Astrocyte of the spinal cord (primary cell): ENCODE data around the gene PROC.

Experiments used
- DNase-seq: peaks from one replicate; pipeline ENCODE4 v3.0.0; 2011; ENCODE audit warnings: low read depth, low spot score
- H3K4me3 ChIP-seq: 2 replicates; pipeline ENCODE4 v1.5.1; 2011; ENCODE audit warnings: low read depth, mild to moderate bottlenecking, low read length, moderate library complexity
- in situ Hi-C: cut with HindIII; loops from 2 replicates; pipeline ENCODE4 v1.10.0; 2017; ENCODE audit warnings: low sequenced_read_pairs
- TF ChIP-seq, protein P1 (sequence below): IDR thresholded peaks from 2 replicates; pipeline ENCODE4 v1.5.1; 2012; ENCODE audit warnings: low read depth, mild to moderate bottlenecking, low read length, inconsistent platforms

Gene PROC

DNA sequence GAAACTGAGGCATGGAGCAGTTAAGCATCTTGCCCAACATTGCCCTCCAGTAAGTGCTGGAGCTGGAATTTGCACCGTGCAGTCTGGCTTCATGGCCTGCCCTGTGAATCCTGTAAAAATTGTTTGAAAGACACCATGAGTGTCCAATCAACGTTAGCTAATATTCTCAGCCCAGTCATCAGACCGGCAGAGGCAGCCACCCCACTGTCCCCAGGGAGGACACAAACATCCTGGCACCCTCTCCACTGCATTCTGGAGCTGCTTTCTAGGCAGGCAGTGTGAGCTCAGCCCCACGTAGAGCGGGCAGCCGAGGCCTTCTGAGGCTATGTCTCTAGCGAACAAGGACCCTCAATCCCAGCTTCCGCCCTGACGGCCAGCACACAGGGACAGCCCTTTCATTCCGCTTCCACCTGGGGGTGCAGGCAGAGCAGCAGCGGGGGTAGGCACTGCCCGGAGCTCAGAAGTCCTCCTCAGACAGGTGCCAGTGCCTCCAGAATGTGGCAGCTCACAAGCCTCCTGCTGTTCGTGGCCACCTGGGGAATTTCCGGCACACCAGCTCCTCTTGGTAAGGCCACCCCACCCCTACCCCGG lies 1.3 kb downstream of the PROC start:
- no peak overlapping the region for H3K4me3 ChIP-seq
- in situ Hi-C loops, result no loop called here
- TF ChIP-seq, protein P1, sequence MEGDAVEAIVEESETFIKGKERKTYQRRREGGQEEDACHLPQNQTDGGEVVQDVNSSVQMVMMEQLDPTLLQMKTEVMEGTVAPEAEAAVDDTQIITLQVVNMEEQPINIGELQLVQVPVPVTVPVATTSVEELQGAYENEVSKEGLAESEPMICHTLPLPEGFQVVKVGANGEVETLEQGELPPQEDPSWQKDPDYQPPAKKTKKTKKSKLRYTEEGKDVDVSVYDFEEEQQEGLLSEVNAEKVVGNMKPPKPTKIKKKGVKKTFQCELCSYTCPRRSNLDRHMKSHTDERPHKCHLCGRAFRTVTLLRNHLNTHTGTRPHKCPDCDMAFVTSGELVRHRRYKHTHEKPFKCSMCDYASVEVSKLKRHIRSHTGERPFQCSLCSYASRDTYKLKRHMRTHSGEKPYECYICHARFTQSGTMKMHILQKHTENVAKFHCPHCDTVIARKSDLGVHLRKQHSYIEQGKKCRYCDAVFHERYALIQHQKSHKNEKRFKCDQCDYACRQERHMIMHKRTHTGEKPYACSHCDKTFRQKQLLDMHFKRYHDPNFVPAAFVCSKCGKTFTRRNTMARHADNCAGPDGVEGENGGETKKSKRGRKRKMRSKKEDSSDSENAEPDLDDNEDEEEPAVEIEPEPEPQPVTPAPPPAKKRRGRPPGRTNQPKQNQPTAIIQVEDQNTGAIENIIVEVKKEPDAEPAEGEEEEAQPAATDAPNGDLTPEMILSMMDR, result no peak
- DNase-seq, result no peak

DNA sequence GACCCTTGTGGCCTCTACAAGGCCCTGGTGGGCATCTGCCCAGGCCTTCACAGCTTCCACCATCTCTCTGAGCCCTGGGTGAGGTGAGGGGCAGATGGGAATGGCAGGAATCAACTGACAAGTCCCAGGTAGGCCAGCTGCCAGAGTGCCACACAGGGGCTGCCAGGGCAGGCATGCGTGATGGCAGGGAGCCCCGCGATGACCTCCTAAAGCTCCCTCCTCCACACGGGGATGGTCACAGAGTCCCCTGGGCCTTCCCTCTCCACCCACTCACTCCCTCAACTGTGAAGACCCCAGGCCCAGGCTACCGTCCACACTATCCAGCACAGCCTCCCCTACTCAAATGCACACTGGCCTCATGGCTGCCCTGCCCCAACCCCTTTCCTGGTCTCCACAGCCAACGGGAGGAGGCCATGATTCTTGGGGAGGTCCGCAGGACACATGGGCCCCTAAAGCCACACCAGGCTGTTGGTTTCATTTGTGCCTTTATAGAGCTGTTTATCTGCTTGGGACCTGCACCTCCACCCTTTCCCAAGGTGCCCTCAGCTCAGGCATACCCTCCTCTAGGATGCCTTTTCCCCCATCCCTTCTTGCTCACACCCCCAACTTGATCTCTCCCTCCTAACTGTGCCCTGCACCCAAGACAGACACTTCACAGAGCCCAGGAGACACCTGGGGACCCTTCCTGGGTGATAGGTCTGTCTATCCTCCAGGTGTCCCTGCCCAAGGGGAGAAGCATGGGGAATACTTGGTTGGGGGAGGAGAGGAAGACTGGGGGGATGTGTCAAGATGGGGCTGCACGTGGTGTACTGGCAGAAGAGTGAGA lies 2.0 kb downstream of the PROC start:
- in situ Hi-C loops, result no loop called here
- DNase-seq, result no peak
- H3K4me3 ChIP-seq, result no peak overlapping the region
- TF ChIP-seq, protein P1, result no peak

DNA sequence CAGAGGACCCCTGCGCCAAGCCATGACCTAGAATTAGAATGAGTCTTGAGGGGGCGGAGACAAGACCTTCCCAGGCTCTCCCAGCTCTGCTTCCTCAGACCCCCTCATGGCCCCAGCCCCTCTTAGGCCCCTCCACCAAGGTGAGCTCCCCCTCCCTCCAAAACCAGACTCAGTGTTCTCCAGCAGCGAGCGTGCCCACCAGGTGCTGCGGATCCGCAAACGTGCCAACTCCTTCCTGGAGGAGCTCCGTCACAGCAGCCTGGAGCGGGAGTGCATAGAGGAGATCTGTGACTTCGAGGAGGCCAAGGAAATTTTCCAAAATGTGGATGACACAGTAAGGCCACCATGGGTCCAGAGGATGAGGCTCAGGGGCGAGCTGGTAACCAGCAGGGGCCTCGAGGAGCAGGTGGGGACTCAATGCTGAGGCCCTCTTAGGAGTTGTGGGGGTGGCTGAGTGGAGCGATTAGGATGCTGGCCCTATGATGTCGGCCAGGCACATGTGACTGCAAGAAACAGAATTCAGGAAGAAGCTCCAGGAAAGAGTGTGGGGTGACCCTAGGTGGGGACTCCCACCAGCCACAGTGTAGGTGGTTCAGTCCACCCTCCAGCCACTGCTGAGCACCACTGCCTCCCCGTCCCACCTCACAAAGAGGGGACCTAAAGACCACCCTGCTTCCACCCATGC lies 3.0 kb downstream of the PROC start:
- no peak for DNase-seq
- TF ChIP-seq, protein P1, result no peak
- no peak overlapping the region for H3K4me3 ChIP-seq
- in situ Hi-C loops, result no loop called here

DNA sequence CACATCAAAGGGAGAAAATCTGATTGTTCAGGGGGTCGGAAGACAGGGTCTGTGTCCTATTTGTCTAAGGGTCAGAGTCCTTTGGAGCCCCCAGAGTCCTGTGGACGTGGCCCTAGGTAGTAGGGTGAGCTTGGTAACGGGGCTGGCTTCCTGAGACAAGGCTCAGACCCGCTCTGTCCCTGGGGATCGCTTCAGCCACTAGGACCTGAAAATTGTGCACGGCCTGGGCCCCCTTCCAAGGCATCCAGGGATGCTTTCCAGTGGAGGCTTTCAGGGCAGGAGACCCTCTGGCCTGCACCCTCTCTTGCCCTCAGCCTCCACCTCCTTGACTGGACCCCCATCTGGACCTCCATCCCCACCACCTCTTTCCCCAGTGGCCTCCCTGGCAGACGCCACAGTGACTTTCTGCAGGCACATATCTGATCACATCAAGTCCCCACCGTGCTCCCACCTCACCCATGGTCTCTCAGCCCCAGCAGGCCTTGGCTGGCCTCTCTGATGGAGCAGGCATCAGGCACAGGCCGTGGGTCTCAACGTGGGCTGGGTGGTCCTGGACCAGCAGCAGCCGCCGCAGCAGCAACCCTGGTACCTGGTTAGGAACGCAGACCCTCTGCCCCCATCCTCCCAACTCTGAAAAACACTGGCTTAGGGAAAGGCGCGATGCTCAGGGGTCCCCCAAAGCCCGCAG lies 3.8 kb downstream of the PROC start:
- TF ChIP-seq, protein P1, result no peak
- DNase-seq, result no peak
- no peak overlapping the region for H3K4me3 ChIP-seq
- in situ Hi-C loops, result no loop called here

DNA sequence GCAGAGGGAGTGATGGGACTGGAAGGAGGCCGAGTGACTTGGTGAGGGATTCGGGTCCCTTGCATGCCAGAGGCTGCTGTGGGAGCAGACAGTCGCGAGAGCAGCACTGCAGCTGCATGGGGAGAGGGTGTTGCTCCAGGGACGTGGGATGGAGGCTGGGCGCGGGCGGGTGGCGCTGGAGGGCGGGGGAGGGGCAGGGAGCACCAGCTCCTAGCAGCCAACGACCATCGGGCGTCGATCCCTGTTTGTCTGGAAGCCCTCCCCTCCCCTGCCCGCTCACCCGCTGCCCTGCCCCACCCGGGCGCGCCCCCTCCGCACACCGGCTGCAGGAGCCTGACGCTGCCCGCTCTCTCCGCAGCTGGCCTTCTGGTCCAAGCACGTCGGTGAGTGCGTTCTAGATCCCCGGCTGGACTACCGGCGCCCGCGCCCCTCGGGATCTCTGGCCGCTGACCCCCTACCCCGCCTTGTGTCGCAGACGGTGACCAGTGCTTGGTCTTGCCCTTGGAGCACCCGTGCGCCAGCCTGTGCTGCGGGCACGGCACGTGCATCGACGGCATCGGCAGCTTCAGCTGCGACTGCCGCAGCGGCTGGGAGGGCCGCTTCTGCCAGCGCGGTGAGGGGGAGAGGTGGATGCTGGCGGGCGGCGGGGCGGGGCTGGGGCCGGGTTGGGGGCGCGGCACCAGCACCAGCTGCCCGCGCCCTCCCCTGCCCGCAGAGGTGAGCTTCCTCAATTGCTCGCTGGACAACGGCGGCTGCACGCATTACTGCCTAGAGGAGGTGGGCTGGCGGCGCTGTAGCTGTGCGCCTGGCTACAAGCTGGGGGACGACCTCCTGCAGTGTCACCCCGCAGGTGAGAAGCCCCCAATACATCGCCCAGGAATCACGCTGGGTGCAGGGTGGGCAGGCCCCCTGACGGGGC lies 4.6 kb downstream of the PROC start:
- peak overlapping the region; percentile 31 for H3K4me3 ChIP-seq
- TF ChIP-seq, protein P1, result no peak
- in situ Hi-C loops, result no loop called here
- no peak for DNase-seq
